Cardiac fibroblast (primary cell): ENCODE results near the gene LRRC7.

ENCODE experiments used
- DNase-seq, 2 donors: peaks; one replicate each; pipeline versions ENCODE4 v3.0.0 to v3.0.0-alpha.2; 2010; ENCODE audit warnings: low read depth in 2 of 2
- H3K4me3 ChIP-seq, 2 donors: replicated peaks in 1 of 2; 1 replicate in 1 of 2; 2 replicates in 1 of 2; pipeline ENCODE4 v1.5.1; 2011; ENCODE audit warnings: low read depth in 2 of 2, low read length in 2 of 2, mild to moderate bottlenecking in 2 of 2, moderate library complexity in 1 of 2
- TF ChIP-seq, protein P1 (sequence below): IDR thresholded peaks from one replicate; pipeline ENCODE4 v1.5.1; 2011; ENCODE audit warnings: low read depth, mild to moderate bottlenecking, low read length, inconsistent platforms

Gene LRRC7

DNA sequence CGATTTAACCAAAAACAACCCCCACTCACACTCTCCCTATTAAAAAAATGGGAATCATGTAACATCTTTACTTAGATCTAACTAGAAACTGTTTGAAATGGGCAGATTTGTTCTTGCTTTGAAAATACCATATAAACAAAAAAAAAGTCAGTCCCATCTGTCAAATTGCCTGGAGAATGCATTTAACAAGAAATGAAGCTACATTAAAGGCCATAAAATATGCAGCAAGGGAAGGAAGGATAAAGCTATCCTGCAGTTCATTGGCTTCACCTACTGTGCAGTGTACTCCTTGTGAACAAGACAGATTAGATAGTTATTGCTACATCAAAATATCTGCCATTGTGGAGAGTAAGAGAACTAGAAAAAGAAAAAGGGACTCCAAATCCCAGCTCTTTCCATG, 160.5 kb downstream of the LRRC7 start:
- TF ChIP-seq, protein P1, sequence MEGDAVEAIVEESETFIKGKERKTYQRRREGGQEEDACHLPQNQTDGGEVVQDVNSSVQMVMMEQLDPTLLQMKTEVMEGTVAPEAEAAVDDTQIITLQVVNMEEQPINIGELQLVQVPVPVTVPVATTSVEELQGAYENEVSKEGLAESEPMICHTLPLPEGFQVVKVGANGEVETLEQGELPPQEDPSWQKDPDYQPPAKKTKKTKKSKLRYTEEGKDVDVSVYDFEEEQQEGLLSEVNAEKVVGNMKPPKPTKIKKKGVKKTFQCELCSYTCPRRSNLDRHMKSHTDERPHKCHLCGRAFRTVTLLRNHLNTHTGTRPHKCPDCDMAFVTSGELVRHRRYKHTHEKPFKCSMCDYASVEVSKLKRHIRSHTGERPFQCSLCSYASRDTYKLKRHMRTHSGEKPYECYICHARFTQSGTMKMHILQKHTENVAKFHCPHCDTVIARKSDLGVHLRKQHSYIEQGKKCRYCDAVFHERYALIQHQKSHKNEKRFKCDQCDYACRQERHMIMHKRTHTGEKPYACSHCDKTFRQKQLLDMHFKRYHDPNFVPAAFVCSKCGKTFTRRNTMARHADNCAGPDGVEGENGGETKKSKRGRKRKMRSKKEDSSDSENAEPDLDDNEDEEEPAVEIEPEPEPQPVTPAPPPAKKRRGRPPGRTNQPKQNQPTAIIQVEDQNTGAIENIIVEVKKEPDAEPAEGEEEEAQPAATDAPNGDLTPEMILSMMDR = no peak
- H3K4me3 ChIP-seq = no peak overlapping the region
- no peak for DNase-seq

DNA sequence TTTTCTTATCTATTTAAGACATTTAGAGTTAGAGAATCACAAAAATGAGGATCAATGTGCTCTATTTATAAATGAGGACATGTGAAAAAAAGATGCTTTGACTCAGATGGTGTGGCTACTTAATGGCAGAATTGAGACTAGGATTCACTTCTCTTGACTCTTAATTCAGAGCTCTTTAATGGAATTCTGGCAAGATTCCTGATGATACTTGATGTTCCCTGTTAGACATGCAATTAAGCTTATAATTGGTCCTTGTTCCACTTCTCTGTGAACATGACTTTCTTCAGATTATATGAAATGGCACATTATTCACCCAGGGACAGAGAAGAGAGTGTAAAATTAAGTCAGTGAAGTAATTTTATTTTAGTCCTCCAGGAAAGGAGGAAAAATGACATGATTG, 165.3 kb downstream of the LRRC7 start:
- TF ChIP-seq, protein P1 = no peak
- H3K4me3 ChIP-seq = no peak overlapping the region
- no peak for DNase-seq

DNA sequence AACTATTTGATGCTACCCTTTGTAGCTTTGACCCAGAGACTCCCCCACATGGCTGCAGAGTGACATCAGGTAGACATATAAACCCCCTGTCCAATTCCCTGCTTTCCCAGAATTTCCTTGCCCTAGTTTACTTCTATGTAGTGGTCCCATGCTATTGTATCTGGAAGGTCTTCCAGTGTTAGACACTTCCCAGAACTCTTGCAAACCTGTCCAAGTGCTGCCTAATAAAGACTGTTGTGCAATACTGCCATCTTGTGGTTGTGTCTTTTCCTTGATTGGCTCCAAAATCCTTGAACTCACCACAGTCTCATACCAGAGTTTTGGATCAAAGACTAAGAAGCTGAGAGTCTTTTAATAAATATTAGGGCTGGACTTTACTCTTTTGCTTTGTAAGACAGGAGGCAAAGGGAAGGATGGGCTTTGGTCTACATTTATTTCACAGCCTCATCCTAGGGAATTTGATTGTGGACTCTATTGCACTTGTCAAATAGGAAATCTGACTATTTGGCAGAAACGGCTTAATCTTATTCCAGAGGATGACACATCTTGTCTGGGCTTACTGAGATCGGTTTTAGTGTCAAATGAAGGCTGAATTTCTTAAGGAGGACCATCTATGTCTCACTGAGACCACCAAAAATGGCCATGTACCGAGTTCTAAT, 169.9 kb downstream of the LRRC7 start:
- TF ChIP-seq, protein P1 = peak; percentile 65
- DNase-seq = peak; percentile 84 to 86
- no peak overlapping the region for H3K4me3 ChIP-seq

DNA sequence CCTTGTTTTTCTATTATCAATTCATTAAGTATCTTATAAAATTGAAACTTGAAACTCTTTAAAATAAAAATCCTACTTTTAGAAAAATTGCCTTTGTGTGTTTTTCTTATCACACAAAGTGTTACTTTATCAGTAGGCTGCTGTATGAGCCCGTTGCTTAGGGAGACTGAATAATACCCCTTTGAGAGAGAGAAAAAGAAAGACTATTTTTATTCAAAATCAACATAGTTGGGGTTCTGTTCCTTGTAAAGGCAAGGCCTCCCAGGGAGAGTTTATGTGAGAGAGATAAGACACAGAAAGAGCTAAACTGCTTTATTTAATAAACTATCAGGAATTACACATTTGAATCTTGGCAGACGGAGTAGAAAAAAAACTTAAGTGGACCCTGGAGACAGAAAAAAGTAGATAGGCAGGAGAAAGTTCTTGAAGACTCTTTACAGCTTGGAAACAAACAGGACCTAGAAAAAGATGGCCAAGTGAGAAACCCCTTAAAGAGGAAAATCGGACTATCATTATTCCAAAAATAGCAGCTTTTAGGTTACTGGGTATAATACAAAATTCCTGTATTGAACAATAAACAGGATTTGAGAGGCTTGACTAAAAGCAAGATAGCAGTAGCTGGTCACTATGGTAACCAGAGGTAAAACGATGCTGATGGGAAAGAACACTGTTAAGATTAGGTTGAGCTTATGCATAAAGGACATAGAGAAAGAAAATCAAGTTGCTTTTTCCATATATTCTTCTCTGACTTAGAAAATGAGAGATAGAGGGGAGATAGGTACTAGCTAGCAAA, 170.9 kb downstream of the LRRC7 start:
- H3K4me3 ChIP-seq = no peak overlapping the region
- TF ChIP-seq, protein P1 = no peak
- DNase-seq = peak in 1 of 2 donors; percentile 15

DNA sequence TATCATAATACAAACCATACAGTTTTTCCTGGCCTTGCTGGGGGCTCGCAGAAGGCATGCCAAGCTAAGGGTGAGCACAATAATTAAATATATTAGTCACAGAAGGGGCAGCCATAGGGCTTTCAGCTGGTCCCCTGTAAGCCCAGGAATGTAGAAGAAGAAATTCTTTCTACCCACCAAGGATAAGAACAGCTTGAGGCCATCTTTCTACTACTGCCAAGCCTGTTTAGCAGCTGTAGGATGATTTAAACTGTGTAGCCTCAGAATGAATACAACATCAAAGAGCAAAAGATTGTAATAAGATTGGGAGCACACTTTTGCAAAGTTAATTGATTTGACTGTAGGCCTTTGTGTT, 171.5 kb downstream of the LRRC7 start:
- peak in 1 of 2 donors; percentile 5 for DNase-seq
- TF ChIP-seq, protein P1 = no peak
- no peak overlapping the region for H3K4me3 ChIP-seq

DNA sequence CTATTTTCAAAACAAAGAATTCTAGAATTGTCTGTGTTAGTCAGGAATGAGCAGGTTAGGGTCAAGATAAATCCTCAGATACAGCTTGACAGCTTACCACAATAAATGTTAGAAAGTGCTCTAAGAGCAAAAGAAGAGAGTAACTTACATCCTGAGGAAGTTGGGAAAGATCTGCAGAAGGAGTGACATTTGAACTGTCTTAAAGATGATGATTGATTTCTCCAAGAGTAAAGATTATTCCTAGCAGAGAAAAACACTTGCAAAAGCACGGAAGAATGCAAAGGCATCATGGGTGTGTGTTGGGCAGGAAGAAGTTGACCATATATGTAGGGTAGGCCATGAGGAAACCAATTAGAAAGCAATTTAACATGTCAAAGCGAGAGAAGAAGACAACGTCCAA, 175.4 kb downstream of the LRRC7 start:
- TF ChIP-seq, protein P1 = no peak
- no peak for DNase-seq
- H3K4me3 ChIP-seq = no peak overlapping the region
